Limb (tissue), 2 donors: ENCODE data around the gene LTBP1.
A peak's percentile ranks its signal among the peaks of the same experiment; 100 is the strongest.

ENCODE experiments used
- DNase-seq, 2 donors: peaks; one replicate each; pipeline ENCODE4 v3.0.0-alpha.2; 2016; ENCODE audit errors: extremely low spot score in 2 of 2

Gene LTBP1

DNA sequence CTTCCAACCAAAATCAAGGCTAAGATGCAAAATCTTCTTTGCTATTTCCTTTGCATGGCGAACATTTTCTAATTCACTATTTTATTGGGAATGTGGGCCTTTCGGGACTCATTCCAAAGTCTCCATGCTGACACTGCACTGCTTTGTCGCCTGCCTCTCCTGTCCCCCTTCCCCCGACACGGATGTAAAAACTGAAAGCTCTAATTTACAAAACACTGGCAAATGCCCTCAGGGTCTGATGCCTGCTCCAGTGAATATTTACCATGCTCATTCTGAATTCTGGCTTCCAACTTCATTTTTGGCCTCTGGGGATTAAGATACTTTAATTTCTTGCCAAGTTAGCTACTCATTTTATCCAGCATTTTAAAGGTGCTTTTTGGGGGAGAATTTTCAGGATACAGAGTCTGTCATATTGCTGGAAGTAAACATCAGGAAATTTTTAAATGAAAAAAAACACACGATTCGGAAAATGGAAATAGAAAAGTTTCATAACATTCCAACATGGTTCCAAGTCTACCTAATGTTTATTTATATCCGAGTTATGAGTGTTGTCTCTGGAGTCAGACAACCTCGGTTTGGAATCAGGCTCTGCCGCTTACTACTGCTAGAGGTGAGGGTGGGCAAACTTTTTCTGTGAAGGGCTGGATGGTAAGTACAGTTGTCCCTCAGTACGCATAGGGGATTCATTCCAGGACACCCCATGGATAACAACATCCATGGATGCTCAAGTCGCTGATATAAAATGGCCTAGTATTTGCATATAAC, 14.6 kb upstream of the LTBP1 start:
- DNase-seq: no peak

DNA sequence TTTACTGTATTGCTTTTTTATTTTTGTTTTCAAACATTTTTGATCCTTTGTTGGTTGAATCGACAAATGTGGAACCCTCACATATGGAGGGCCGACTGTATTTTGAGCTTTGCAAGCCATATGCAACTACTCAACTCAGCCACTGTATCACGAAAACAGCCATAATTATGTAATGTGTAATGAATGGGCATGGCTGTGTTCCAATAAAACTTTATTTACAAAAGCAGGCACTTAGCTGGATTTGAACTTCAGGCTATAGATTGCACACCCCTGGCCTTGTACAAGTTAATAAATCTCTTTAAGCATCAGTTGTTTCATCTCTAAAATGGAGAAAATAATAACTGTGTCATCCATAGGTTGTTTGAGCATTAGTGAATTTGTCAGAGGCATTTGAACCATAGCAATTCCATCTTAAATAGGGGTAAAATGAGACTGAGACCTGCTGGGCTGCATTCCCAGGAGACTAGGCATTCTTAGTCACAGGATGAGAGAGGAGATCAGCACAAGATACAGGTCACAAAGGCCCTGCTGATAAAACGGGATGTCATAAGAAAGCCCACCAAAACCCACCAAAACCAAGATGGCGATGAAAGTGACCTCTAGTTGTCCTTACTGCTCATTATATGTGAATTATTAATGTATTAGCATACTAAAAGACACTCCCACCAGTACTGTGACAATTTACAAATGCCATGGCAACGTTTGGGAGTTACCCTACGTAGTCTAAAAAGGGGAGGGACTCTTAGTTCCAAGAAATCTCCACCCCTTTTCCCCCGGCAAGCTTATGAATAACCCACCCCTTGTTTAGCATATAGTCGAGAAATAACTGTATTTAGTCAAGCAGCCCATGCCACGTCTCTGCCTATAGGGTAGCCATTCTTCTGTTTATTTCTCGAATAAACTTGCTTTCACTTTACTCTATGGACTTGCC, 13.7 kb upstream of the LTBP1 start:
- DNase-seq: no peak

DNA sequence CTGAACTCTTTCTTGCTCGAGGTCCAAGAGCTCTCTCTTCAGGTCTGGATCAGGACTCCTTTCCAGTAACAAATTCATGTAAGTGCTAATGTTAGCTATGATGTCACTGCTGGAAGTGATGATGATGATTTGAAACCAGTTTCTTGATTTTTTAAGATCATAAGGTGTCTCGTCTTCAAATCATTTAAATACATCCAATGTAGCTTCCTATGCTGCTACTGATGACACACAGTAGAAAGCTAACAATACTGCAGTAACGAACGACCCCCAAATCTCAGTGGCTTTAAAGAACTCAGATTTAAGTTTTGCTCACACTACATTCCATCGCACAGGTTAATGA, 13.0 kb upstream of the LTBP1 start:
- no peak for DNase-seq

DNA sequence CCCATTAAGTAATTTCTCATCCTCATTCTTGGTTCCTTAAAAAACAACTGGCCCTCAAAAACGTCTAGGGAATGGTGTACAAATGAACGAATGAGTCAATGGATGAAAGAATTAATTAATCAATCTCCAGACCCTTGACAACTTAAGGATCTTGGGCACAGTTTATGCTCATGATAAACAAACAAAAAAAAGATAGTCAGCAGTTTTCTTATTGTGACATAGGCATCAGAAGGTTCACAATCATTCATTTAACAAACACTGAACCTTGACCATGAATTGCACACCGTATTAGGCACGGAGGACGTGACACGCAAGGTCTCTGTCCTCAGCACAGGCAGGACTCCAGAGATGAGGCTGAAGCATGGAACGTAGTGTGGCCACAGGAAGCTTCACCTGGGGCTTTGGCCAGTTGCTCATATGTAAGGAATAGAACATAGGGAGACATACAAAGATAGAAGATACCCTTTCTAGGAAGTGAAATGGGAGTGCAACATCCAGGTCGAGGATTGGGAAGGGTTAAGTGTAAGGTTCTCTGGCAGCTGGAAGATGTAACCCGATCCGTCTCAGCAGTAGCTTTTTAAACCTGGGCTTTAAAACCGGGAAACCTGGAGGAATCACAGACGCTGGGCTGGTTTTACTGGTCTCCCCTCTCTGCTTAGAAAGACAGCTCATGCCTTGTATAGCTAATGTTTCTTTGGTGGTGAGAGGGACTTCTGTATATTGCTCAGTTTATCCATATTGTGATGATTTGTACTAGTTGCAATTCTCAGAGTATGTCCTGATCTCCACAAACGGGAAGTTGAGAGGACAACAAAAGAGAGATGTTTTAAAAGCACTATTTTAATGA, 8.9 kb upstream of the LTBP1 start:
- DNase-seq: peak in 1 of 2 donors; percentile 43

GRCh38 chr2:32938934-32939333, 7.8 kb upstream of the LTBP1 start:
- no peak for DNase-seq

GRCh38 chr2:32940316-32940997, 6.3 kb upstream of the LTBP1 start:
- peak in 1 of 2 donors; percentile 4 for DNase-seq

DNA sequence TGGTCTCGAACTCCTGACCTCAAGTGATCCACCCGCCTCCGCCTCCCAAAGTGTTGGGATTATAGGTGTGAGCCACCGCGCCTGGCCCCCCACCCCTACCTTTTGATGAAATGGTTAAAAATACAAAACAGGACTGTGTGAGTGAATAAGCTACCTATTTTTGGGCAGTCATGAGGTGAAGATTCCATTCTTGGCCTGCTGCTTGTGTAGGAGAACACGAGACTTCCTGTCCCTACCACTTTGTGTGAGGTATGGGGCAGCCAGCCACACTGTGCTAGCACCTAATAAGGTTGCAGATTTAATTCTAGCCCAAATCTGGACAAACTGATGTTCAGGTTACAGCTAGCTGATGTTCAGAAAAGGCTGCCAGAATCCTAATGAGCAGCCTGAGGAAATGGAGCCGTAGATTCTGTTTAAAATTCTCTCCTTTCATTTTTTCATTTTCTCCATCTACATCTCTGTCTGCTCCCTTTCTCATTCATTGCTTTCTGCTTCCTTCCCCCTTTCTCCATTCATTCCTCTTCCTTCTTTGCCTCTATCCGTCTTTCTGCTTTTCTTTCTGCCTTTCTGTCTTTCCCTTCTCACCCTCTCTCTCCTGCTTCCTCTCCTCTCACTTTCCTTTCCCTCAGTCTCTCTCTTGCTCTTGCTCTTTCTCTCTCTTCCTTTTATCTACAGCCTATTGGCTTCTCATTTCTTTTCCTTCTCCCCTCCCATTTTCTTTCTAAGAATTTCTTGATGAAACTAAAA, 4.6 kb upstream of the LTBP1 start:
- peak in 1 of 2 donors; percentile 18 for DNase-seq

DNA sequence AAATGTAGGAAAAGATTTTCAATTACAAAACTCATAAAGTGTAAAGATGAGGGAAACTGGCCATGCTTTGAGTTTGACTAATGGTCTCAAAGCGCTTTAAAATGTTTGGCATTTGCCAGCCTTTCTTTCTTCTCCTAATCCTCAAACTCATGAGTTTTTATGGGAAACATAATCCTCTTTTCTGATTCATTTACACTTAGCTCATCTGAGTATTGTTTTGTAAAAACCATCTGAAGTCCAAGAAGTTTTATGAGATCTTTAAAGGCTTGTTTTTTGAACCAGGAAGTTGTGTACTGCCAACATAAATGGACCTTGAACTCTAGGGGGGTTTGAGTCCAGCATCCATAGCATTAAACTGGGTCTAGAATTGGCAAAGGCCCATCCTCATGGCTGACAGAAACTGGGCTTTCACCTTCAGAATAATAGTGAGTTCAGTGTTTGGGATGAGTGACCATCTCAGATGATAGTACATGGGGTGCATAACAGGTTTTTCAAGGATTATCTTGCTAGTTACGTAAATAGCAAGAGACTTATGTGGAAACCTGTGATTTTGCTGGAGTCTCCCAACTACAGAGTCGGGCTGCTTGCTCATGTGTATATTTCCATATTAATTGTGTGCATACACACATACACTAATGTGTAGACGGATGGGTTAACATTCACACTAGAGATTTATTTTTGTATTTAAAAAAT, 3.8 kb upstream of the LTBP1 start:
- DNase-seq: peak in 1 of 2 donors; percentile 23

DNA sequence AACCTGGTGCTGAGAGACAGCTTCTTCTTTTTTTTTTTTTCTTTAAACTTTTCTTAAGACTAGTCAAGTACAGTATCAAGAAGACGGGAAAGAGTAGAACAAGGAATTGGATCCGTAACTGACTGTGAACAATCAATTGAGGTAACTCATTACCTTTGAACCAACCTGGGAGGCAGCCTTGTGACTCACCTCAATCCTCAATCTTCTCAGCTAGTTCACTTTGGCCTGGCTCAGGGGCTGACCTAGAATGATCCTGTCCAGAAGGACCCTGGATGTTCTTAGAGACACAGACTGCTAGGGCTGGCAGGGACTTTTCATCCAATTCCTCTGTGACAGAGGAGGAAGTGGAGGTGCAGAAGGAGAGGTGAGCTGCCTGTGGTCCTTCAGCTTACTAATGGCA, 1.5 kb upstream of the LTBP1 start:
- DNase-seq: no peak

DNA sequence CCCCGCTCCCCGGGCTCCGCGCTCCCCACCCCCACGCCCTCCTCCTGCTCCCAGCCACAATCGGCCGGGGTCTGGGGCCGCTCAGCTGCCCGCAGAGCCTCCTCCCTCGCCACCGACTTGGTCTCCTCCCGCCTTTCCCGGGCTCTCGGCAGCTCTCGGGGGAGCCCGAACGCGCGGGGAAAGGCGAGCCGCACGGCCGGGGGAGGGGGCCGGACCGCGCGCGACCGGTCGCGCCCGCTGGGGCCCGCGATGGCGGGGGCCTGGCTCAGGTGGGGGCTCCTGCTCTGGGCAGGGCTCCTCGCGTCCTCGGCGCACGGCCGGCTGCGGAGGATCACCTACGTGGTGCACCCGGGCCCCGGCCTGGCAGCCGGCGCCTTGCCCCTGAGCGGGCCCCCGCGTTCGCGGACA, 327 bp downstream of the LTBP1 start:
- DNase-seq: no peak

- peak; percentile 40 to 80 for DNase-seq
These were observed 861 bp downstream of the LTBP1 start for GRCh38 chr2:32947484-32948143.

DNA sequence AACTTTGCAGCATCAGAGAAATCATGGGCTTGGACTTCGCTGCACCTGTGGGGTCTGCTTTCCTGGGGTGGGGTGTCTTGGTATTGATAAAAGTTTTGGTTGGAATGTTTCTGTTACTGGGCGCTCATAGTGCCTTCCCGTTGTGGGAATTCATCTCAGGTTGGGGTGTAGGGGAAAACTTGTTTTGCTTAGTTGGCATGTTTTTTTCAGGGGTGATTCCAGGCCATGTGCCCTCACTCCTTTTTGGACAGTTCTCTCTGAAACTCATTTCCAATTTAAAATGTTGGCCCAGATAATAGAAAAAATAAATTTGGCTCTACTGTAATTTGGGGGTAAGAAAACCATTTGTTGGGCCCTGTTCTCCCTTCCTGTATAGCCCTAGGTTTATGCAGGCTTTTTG, 1.5 kb downstream of the LTBP1 start:
- no peak for DNase-seq

- no peak for DNase-seq
These were observed 2.5 kb downstream of the LTBP1 start for GRCh38 chr2:32949260-32949659.

DNA sequence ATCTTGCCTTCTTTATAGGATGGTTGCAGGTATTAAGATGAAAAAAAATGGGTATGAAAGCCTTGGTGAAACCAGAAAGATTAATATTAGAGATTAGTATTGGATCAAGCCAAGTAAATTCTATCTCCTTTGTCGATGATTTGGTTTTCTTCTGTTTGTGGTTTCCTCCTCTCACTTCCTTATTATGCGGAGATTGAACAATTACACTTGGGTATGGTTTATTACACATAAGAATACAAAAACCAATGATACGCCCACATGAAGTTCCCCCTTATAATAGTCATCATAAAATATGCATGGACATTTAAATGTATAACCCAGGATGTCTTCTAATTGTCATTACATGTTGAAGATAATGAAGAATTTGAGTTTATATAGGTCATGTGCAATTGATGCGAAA, 4.9 kb downstream of the LTBP1 start:
- DNase-seq: no peak

DNA sequence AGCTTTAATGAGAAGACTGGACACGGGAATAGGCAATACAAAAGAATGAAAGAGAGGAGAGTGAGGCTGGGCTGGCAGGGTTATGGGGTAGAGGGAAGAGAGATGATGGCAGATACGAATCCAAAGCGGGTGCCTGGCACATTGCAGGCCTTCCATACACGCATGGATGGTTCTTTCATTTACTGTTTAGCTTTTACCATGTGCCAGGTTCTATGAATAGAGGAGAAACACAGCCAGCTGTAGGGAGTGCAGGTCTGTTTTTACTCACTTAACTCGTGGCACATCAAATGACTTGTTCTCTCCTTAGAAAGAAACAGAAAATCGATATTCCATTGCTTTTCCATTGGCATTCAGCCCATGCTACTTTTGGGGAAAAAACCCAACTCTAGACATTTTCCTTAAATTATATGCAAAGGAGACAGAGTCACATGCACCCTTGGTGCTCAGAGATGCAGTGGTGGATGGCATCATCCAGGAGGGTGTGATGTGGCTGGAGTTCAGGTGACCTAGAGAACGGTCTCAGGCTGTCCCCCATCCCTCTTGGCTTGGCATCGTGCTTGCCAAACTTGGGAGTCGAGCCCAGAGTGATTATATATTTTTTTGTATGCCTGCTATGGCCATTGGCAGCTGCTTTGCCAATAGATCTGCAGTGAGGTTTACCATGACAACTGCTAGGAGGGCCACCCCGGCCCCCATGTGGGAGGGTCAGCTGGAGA, 6.2 kb downstream of the LTBP1 start:
- no peak for DNase-seq

GRCh38 chr2:32954206-32954605, 7.5 kb downstream of the LTBP1 start:
- no peak for DNase-seq

DNA sequence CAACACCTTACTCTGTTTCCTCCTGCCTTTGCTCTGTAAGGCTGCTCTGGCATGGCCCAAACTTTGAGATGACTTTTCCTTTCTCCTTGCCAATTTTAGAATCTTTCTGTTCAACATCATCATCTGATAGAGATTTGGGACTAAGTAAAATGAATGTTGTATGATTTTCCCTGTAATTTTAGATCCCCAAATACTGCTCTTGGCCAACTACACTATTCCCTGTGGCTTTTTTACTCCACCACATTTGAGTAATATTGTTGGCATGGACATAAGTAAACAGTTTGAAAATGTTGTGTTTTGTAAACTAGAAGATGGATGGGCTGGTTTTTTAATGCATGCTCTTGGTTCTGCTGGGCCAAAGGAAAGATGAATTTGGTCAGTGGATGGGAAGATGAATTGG, 12.1 kb downstream of the LTBP1 start:
- no peak for DNase-seq

GRCh38 chr2:32960238-32960637, 13.5 kb downstream of the LTBP1 start:
- DNase-seq: no peak
